HG03571 (cell line): Measurements from ENCODE around the gene GCNT1.
"Not testable (repeated sequence)": the region's sequence is repeated elsewhere in the genome, so short reads cannot be mapped to it uniquely, and the experiment has no call there.

Source experiments
- ATAC-seq: cut with Tn5 transposase; IDR thresholded peaks from one replicate; pipeline ENCODE4 v1.9.1; 2021; ENCODE audit not compliant: unreplicated experiment

The GCNT1 gene

DNA sequence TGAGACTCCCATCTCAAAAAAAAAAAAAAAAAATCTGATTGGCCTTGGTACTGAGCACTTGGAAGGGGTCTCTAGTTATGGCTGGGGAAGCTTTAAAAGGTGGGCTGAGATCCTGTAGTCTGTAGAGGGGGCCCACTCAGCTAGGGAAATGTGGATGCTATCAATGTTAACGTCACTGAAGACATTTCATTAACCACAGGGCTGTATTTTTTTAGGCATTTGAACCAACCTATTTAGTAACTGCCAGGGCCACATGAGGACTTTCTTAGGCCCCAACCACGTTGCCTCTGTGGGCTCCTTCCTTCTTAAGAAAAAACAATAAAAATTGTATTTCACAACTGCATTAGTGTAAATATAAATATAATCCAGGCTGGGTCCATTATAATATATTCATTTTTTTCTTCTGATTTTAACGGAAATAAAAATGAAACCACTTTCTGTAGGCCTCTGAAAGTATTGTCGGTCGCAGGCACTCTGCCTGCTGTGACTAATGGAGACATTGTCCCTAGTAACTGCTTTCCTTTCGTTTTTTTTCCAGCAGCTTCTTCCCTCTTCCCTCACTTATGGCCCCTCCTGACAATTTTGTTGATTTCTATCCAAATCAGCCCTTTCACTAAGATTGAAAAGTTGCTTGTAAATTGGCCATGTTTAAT, 71.6 kb downstream of the GCNT1 start:
- ATAC-seq = no peak

DNA sequence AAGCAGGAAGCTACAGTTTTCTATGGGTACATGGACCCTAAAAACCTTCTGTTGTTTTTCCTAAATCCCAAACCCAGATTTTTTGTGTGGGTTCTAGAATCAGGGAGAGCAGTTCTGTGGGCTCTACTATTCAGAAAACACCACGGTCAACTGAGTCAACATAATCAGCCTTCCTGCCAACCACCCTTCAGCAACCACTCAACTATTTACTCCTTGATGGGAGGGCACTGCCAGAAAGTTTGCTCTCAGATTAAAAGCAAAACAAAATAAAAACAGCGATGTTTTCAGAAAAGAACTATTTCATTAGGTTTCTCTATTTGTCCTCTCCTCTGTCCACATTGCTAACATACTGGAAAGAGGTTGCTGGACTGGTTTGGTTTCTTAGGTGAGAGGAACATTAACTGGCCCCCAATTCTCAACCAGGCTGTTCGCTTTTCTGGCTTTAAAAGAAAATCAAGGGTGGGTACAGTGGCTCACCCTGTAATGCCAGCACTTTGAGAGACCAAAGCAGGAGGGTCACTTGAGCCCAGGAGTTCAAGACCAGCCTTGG, 72.3 kb downstream of the GCNT1 start:
- no peak for ATAC-seq

DNA sequence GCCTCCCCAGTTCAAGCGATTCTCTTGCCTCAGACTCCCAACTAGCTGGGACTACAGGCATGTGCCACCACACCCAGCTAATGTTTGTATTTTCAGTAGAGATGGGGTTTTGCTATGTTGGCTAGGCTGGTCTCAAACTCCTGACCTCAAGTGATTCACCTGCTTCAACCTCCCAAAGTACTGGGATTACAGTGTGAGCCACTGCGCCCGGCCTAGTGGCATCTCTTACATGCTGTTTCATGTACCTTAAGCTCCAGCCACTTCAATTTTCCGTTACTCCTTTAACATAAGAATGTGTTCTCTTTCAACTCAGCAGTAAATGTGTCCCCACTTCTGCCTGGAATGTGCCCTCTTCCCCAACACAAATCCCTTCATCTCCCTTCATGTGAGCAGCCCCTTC, 73.9 kb downstream of the GCNT1 start:
- not testable (repeated sequence) for ATAC-seq

DNA sequence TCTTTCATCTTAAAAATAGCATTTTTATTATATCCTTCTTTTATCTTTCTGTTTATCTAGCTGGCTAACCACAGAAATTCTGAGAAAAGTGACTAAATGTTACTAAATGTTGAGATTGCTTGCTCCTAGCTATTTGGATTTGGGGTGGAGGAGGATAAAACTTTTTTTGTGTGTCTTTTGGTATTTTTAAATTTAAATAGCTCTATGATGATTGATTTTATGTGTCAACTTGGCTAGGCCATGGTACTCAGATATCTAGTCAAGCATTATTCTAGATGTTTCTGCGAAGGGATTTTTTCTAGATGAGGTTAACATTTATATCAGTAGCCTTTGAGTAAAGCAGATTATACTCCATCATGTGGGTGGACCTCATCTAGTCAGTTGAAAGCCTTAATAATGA, 75.0 kb downstream of the GCNT1 start:
- no peak for ATAC-seq

DNA sequence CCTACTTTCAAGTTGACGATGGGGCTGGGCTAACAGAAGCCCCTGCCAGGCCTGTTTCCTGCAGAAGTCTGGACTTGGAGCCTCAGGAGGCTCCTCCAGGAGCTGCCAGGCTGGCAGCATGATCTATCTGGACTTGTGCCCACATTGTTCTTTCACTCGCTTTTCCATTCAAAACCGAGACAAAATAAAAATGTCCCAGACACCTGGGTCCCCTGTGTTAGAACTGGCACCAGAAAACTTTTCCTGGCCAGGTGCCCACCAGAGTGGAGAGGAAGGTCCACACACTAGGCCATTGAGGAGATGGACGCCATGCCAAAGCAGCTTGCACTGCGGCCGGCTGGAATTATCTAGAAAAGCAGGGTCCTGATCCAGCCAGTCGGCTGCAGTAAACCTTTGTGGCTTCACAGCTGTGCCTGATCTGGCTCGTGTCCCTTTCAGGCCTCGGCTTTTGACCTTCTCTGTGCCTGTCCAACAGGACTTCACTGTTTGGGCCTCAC, 78.2 kb downstream of the GCNT1 start:
- no peak for ATAC-seq

DNA sequence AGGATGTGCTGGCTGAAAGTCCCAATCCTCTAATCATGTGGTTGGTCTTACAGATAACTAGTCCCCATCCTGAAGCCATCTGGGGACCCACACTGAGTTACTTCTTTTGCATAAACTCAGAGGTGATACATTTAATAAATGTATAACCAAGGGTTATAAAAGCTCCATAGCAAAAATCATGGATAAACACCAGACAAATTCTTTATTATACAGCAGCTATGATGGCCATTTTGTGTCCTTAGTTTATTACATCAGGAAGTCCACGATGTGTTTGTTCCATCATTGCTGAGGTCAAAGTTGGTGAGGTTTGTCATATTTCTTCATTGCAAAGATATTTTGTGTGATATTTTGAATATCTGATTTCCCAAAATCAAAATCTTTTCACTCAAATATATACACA, 80.2 kb downstream of the GCNT1 start:
- ATAC-seq = no peak

DNA sequence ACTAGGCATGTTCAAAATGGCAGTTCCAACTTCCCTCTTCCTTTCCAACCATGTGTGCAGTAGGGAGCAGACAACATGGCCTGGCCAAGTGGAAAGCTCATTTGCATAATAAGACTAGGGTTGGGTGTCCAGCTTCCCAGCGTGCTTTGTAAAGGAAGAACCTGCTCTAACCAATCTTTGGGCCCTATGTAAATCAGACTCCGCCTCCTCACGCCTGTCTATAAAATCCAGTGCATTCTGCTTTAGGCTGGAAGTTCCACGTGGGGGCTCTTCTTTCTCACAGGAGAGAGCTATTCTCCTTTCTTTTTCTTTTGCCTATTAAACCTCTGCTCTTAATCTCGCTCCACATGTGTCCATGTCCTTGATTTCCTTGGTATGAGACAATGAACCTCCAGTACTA, 83.4 kb downstream of the GCNT1 start:
- no peak for ATAC-seq

DNA sequence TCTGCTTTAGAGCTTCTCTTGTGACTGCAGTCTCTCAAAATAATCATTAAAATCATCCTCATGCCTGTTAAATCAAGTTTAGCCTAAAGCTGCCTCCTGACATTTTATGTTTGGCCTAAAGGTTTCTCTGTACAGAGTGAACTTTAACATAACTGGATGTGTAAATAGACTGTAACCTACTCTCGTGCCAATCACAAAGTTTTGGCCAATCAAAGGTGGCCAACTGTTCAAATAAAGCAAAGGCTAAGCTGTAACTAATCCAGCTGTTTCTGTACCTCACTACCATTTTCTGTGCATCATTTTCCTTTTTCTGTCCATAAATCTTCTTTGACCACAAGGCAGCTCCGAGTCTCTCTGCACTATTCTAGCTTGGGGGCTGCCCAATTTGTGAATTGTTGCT, 86.2 kb downstream of the GCNT1 start:
- ATAC-seq = no peak

DNA sequence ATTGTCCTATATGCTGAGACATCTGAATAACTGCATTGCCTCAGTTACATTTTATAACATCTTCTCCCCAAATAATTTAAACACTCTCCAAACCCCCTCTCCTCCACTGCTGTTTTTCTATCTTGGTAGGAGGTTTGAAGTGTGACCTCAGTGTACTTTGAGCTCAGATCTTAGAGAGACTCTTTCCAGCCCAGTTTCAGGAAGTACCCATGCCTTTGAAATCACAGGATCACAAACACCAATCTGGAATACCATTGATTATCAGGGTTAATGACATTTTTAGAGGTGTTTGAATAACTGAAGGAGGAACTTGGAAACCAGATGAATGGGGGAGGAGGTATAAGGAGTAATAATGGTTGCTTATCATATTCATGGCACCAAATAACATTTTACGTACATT, 93.2 kb downstream of the GCNT1 start:
- no peak for ATAC-seq

DNA sequence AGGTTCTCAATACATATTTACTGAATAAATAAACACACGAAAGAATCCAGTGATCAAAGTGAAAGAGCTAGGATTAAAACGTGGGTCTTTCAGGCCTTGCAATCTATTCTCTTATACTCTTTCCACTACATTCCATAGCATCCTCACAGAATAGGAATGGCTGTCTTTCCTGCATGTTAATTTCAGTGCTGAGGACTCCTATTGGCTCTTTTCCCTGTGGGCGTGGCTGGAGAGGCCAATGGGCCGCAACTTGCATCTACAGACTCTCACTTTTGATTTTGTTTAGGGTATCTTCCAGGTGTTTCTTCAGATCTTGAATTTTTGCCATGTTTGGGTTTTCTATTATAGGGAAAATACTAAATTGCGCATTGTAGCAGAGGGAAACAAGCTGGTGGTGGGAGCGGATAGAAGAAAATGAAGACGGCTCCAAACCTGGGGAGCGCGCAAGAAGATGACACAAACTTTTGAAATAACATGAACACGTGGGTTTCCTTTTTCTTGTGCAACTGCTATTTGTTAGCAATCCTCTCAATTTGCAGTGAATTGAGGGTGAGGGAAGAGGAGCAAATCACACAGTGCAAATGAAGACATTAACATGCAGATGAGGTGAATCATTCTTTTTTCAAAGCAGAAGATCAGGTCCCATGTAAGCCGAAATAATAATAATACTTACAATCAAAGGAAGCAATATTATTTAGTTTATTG, 93.9 kb downstream of the GCNT1 start:
- ATAC-seq = no peak

DNA sequence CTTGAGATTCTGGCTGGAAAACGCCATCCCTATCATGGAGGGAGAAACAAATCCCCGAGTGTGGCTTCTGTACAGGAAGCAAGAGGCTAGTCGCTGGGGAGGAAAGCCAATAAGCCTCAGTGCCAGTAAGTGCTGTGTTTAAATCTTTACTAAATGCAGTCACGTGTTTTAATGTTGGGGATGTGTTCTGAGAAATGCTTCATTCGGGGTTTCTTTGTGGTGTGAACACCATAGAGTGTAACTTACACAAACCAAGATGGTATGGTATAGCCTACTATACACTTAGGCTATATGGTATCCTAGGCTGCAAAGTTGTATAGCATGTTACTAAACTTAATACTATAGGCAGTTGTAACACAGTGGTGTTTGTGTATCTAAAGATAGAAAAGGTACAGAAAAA, 94.7 kb downstream of the GCNT1 start:
- no peak for ATAC-seq
